Measurements from ENCODE around the gene COA5. TPM values are rescaled to one million over a fixed set of nuclear protein-coding genes. Genes with fewer than 3 reads are reported as not detected.
A peak's percentile ranks its signal among the peaks of the same experiment; 100 is the strongest.

Gene COA5
- total and polyA plus RNA-seq, 7 experiments from 2014 or later: 23.8 to 55.2 (median 29.2) TPM

DNA sequence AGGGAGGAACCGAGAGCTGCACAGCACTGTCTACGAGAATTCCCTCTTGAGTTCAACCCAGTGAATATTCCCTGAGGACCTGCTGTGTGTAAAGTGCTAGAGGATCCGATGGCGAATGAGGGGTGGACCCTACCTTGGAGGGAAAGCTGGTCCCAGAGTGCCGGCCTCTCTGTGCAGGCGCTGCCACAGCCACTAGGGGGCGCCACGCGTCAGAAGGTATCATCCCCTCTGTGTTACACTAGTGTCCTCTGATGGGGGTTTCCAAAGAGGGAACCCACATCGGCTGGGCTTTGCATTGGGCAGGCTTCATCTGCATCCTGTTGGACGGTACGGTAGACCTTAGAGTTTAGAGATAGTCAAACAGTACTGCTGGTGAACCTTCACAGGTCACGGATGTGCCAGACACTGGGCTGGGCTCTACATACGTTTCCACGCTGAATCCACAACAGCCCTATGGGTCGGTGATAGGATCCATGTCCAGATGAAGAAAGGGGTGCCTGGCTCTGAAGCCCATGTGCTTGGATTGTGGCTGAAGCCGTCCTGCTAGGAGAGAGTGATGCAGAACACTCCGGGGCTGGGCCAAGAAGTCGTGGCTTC lies 39.0 kb downstream of the COA5 start:
- Histone ChIP-seq H3K27me3 (ENCODE audit: control insufficient read depth in 2 of 2, insufficient read depth in 2 of 2, low read length in 2 of 2) (no peaks in the 10 kb centered on the region), H3K27ac (ENCODE audit: low read depth, low read length) (no peak overlapping the region), H3K4me1 (ENCODE audit: control insufficient read depth in 2 of 2, insufficient read depth in 2 of 2, low read length in 2 of 2) (no peaks in the 10 kb centered on the region), H3K4me3 (ENCODE audit: low read length) (no peak overlapping the region), H3K36me3 (ENCODE audit: control insufficient read depth in 2 of 3, insufficient read depth in 3 of 3, low read length in 3 of 3) (peaks cover 6 to 100% (median 35%) of the 10 kb centered on the region in 3 experiments), H3K9me3 (ENCODE audit: control insufficient read depth in 2 of 3, low read length in 3 of 3) (no peaks in the 10 kb centered on the region)
- Mint-ChIP-seq H3K9me3 (peaks cover 0 to 4% (median 0%) of the 10 kb centered on the region in 11 donors), H3K27ac (peak overlapping the region in 8 of 9 donors; percentile 29 to 81 (median 55)), H3K4me3 (no peak overlapping the region), H3K36me3 (peaks cover 7 to 48% (median 17%) of the 10 kb centered on the region in 5 donors), H3K4me1 (peaks cover 0 to 19% (median 7%) of the 10 kb centered on the region in 7 donors), H3K27me3 (no peaks in the 10 kb centered on the region)
- POLR2A ChIA-PET: interaction anchor here (0.9 kb wide), 1 partner anchor 82 kb away, joined by 3 read pairs; no protein-coding TSS in a partner anchor
- intact Hi-C loops (cut with micrococcal nuclease): loop anchor here (1.0 kb wide), 3 partner anchors 80 to 268 kb away; no protein-coding TSS in a partner anchor
- CTCF ChIA-PET: interaction anchor here (0.5 to 1.2 kb wide), 9 partner anchors 10 to 270 kb away, joined by 3 to 8 read pairs (median 3); no protein-coding TSS in a partner anchor
- ATAC-seq (peak; percentile 84), DNase-seq (peak; percentile 43 to 78 (median 60))

DNA sequence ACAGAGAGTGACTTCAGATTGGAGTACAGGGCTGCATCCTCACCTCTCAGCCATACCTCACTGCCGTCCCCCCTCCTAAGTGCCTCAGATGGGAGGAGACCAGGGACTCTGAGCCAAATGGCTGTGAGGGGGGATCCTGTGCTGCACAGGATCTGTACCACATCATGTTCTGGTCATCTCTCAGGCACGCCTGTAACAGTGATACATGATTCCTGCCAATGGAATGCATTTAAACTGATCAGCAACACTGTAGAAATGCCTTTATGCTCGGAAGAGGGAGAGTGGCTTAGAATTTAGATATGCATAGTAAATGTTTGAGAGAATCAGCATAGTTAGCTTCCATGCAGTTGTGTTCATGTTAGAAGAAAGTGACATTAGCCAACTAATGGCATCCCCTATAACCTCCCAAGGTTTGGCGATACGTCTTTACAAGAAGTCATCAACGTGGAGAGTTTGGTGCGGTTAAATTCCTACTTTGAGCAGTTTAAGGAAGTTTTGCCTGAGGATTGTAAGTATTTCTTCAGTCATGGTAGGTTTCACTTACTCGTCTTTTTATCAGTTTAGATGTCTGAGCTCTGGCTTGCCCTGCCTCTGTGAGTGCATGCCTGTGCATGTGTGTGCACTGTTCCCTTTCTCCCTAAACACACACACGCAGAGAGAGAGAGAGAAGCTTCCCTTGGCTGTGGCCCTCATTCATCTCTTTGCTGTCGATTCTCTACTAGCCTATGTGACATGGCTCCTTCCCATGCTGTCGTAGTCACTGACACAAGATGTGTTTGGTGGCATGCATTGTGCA lies 40.0 kb downstream of the COA5 start:
- Mint-ChIP-seq H3K27ac (peak overlapping the region in 2 of 9 donors; percentile 16 to 55), H3K4me3 (no peak overlapping the region), H3K27me3 (no peaks in the 10 kb centered on the region), H3K4me1 (peaks cover 0 to 23% (median 7%) of the 10 kb centered on the region in 7 donors), H3K36me3 (peaks cover 7 to 42% (median 17%) of the 10 kb centered on the region in 5 donors), H3K9me3 (peaks cover 0 to 4% (median 0%) of the 10 kb centered on the region in 11 donors)
- ChIA-PET POLR2A (interaction anchor here (0.9 kb wide), 1 partner anchor 83 kb away, joined by 3 read pairs; no protein-coding TSS in a partner anchor), CTCF (interaction anchor here (0.6 to 1.1 kb wide), 7 partner anchors 11 to 605 kb away, joined by 3 to 8 read pairs (median 5); no protein-coding TSS in a partner anchor)
- peaks cover 13 to 100% (median 39%) of the 10 kb centered on the region in 3 experiments for H3K36me3 ChIP-seq (ENCODE audit: control insufficient read depth in 2 of 3, insufficient read depth in 3 of 3, low read length in 3 of 3)
- DNase-seq (no peak), ATAC-seq (no peak)
- H3K4me3 ChIP-seq (ENCODE audit: low read length): no peak overlapping the region
- no peaks in the 10 kb centered on the region for H3K4me1 ChIP-seq (ENCODE audit: control insufficient read depth in 2 of 2, insufficient read depth in 2 of 2, low read length in 2 of 2)
- intact Hi-C loops (cut with micrococcal nuclease): no loop called here
- no peaks in the 10 kb centered on the region for H3K27me3 ChIP-seq (ENCODE audit: control insufficient read depth in 2 of 2, insufficient read depth in 2 of 2, low read length in 2 of 2)
- no peak overlapping the region for H3K27ac ChIP-seq (ENCODE audit: low read depth, low read length)
- H3K9me3 ChIP-seq (ENCODE audit: control insufficient read depth in 2 of 3, low read length in 3 of 3): no peaks in the 10 kb centered on the region

DNA sequence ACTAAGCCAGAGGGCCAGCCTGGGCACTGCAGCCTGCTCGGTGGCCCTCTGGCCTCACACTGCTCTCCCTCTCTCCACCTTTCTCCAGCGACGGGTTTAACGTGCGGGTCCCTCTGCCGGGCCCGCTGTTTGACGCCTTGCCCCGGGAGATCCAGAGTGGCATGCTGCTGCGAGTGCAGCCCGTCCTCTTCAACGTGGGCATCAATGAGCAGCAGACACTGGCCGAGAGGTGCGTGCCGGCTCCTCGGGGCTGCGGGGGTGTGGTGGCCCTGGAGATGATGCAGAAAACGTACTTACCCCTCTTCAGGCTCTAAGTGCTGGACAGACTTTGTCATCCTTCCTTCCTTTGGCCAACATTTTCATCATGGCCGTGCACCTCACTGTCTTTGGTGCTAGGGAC lies 42.4 kb downstream of the COA5 start:
- CTCF ChIA-PET: no interaction called here
- H3K9me3 ChIP-seq (ENCODE audit: control insufficient read depth in 2 of 3, low read length in 3 of 3): no peaks in the 10 kb centered on the region
- no peak for ATAC-seq
- POLR2A ChIA-PET: no interaction called here
- peaks cover 0 to 34% (median 6%) of the 10 kb centered on the region in 7 donors for H3K4me1 Mint-ChIP-seq
- no peak overlapping the region for H3K27ac ChIP-seq (ENCODE audit: low read depth, low read length)
- intact Hi-C loops (cut with micrococcal nuclease): no loop called here
- peaks cover 17 to 48% (median 24%) of the 10 kb centered on the region in 5 donors for H3K36me3 Mint-ChIP-seq
- H3K27ac Mint-ChIP-seq: peak overlapping the region in 7 of 9 donors; percentile 8 to 72 (median 34)
- H3K4me3 ChIP-seq (ENCODE audit: low read length): no peak overlapping the region
- H3K27me3 Mint-ChIP-seq: no peaks in the 10 kb centered on the region
- peak overlapping the region in 1 of 10 donors; percentile 8 for H3K4me3 Mint-ChIP-seq
- no peaks in the 10 kb centered on the region for H3K27me3 ChIP-seq (ENCODE audit: control insufficient read depth in 2 of 2, insufficient read depth in 2 of 2, low read length in 2 of 2)
- DNase-seq: no peak
- H3K9me3 Mint-ChIP-seq: peaks cover 0 to 4% (median 0%) of the 10 kb centered on the region in 11 donors
- H3K4me1 ChIP-seq (ENCODE audit: control insufficient read depth in 2 of 2, insufficient read depth in 2 of 2, low read length in 2 of 2): no peaks in the 10 kb centered on the region
- peaks cover 20 to 93% (median 46%) of the 10 kb centered on the region in 3 experiments for H3K36me3 ChIP-seq (ENCODE audit: control insufficient read depth in 2 of 3, insufficient read depth in 3 of 3, low read length in 3 of 3)

DNA sequence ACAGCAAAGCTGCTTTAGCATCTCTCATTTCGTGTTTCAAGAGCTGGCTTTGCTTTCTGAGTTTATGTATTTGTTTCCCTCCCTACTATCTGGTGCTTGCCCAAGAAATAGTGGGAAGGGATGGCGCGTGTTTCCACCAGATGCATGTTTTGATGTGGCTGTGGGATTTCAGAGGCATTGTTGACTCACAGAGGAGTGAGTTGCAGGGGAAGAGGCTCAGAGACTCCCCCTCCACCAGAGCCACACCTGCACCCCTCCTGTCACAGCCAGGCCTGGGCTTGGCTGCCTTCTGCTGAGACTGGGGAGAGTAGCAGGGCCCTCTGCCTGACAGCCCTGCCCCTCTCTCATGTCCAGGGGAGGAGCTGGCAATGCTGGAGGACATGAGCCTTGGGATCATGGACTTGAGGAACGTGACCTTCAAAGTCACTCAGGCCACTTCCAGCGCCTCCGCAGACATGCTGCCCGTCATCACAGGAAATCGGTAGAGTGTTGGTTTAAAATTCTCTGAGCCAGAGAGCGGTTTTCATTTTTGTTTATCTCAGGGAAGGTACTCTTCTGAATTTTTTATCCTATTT lies 42.9 kb downstream of the COA5 start:
- Histone ChIP-seq H3K27me3 (ENCODE audit: control insufficient read depth in 2 of 2, insufficient read depth in 2 of 2, low read length in 2 of 2) (no peaks in the 10 kb centered on the region), H3K36me3 (ENCODE audit: control insufficient read depth in 2 of 3, insufficient read depth in 3 of 3, low read length in 3 of 3) (peaks cover 20 to 93% (median 45%) of the 10 kb centered on the region in 3 experiments), H3K9me3 (ENCODE audit: control insufficient read depth in 2 of 3, low read length in 3 of 3) (no peaks in the 10 kb centered on the region), H3K4me3 (ENCODE audit: low read length) (no peak overlapping the region), H3K4me1 (ENCODE audit: control insufficient read depth in 2 of 2, insufficient read depth in 2 of 2, low read length in 2 of 2) (no peaks in the 10 kb centered on the region), H3K27ac (ENCODE audit: low read depth, low read length) (no peak overlapping the region)
- Mint-ChIP-seq H3K4me1 (peaks cover 0 to 39% (median 7%) of the 10 kb centered on the region in 7 donors), H3K27me3 (no peaks in the 10 kb centered on the region), H3K27ac (peak overlapping the region in 5 of 9 donors; percentile 33 to 78 (median 51)), H3K4me3 (no peak overlapping the region), H3K9me3 (peaks cover 0 to 4% (median 0%) of the 10 kb centered on the region in 11 donors), H3K36me3 (peaks cover 17 to 51% (median 25%) of the 10 kb centered on the region in 5 donors)
- no peak for DNase-seq
- intact Hi-C loops (cut with micrococcal nuclease): no loop called here
- POLR2A ChIA-PET: no interaction called here
- no peak for ATAC-seq
- CTCF ChIA-PET: no interaction called here

DNA sequence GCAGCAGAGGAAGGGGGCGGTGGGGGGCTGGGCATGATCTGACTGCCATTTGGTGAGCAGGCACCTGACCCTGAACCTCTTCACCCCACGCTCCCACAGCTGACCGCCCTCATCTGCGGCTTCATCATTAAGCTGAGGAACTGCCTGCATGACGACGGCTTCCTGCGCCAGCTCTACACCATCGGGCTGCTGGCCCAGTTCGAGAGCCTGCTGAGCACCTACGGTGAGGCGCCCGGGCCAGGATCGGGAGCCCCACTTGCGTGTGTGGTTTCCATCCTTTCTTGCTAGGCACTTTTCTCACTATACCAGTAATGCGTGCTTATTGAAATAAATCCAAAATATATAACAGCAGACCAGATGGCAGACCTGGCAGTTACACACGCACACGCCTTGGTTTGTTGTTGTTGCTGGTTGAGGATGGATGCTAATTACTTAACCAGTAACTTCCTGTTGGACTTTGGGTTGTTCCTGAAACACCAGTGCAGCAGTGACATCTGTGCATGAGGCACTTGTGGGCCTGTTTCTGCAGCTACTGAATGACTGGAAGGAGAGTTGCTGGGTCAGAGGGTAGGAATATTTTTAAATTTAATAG lies 43.7 kb downstream of the COA5 start:
- H3K36me3 ChIP-seq (ENCODE audit: control insufficient read depth in 2 of 3, insufficient read depth in 3 of 3, low read length in 3 of 3): peaks cover 20 to 93% (median 40%) of the 10 kb centered on the region in 3 experiments
- no peak for DNase-seq
- intact Hi-C loops (cut with micrococcal nuclease): no loop called here
- H3K27me3 ChIP-seq (ENCODE audit: control insufficient read depth in 2 of 2, insufficient read depth in 2 of 2, low read length in 2 of 2): no peaks in the 10 kb centered on the region
- H3K9me3 Mint-ChIP-seq: peaks cover 0 to under 1% (median 0%) of the 10 kb centered on the region in 11 donors
- H3K36me3 Mint-ChIP-seq: peaks cover 14 to 49% (median 25%) of the 10 kb centered on the region in 5 donors
- H3K4me3 ChIP-seq (ENCODE audit: low read length): no peak overlapping the region
- CTCF ChIA-PET: no interaction called here
- peaks cover 0 to 43% (median 7%) of the 10 kb centered on the region in 7 donors for H3K4me1 Mint-ChIP-seq
- H3K9me3 ChIP-seq (ENCODE audit: control insufficient read depth in 2 of 3, low read length in 3 of 3): no peaks in the 10 kb centered on the region
- POLR2A ChIA-PET: no interaction called here
- H3K27me3 Mint-ChIP-seq: no peaks in the 10 kb centered on the region
- H3K4me1 ChIP-seq (ENCODE audit: control insufficient read depth in 2 of 2, insufficient read depth in 2 of 2, low read length in 2 of 2): no peaks in the 10 kb centered on the region
- H3K4me3 Mint-ChIP-seq: no peak overlapping the region
- H3K27ac Mint-ChIP-seq: peak overlapping the region in 1 of 9 donors; percentile 41
- H3K27ac ChIP-seq (ENCODE audit: low read depth, low read length): no peak overlapping the region
- no peak for ATAC-seq

DNA sequence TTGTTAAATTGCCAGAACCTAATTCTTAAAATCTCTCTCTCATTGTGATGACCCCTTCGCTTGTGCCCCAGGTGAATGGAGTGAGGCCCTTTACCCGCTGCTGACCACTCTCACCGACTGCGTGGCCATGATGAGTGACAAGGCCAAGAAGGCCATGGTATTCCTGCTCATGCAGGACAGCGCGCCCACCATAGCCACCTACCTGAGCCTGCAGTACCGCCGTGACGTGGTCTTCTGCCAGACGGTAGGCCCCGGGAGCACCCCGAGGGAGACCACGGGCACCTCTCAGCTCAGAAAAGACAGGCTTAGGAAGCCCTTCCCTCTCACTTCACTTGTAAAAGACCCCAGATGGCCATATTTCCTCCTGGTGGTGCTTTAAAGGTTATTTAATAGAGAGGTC lies 44.9 kb downstream of the COA5 start:
- no peaks in the 10 kb centered on the region for H3K4me1 ChIP-seq (ENCODE audit: control insufficient read depth in 2 of 2, insufficient read depth in 2 of 2, low read length in 2 of 2)
- no peak overlapping the region for H3K27ac ChIP-seq (ENCODE audit: low read depth, low read length)
- peak overlapping the region in 3 of 9 donors; percentile 21 to 81 (median 62) for H3K27ac Mint-ChIP-seq
- ATAC-seq (no peak), DNase-seq (no peak)
- ChIA-PET POLR2A (no interaction called here), CTCF (no interaction called here)
- H3K4me1 Mint-ChIP-seq: peaks cover 0 to 48% (median 13%) of the 10 kb centered on the region in 7 donors
- intact Hi-C loops (cut with micrococcal nuclease): no loop called here
- no peak overlapping the region for H3K4me3 Mint-ChIP-seq
- no peaks in the 10 kb centered on the region for H3K27me3 ChIP-seq (ENCODE audit: control insufficient read depth in 2 of 2, insufficient read depth in 2 of 2, low read length in 2 of 2)
- no peaks in the 10 kb centered on the region for H3K9me3 Mint-ChIP-seq
- H3K36me3 Mint-ChIP-seq: peaks cover 14 to 55% (median 26%) of the 10 kb centered on the region in 5 donors
- H3K4me3 ChIP-seq (ENCODE audit: low read length): no peak overlapping the region
- H3K36me3 ChIP-seq (ENCODE audit: control insufficient read depth in 2 of 3, insufficient read depth in 3 of 3, low read length in 3 of 3): peaks cover 20 to 93% (median 29%) of the 10 kb centered on the region in 3 experiments
- H3K9me3 ChIP-seq (ENCODE audit: control insufficient read depth in 2 of 3, low read length in 3 of 3): no peaks in the 10 kb centered on the region
- no peaks in the 10 kb centered on the region for H3K27me3 Mint-ChIP-seq
